Kidney (tissue), 14 donors: ENCODE data around the gene ZNF236. TPM values are rescaled to one million over a fixed set of nuclear protein-coding genes. Genes with fewer than 3 reads are reported as not detected.
A peak's percentile ranks its signal among the peaks of the same experiment; 100 is the strongest.

Source experiments
- DNase-seq, 5 donors: peaks; one replicate each; pipeline ENCODE4 v3.0.0-alpha.2; 2013 to 2020
- FAIRE-seq: peaks from 2 replicates; lab custom pipeline; 2012; peaks lifted over from hg19 to GRCh38; lab: Jason Lieb, UNC
- H3K27ac ChIP-seq, 2 donors: one replicate each; pipeline ENCODE4 v1.7.0; 2013; ENCODE audit warnings: low read depth in 2 of 2, low read length in 2 of 2, inconsistent platforms in 1 of 2
- H3K27me3 ChIP-seq: one replicate; pipeline ENCODE4 v1.7.1; 2013; ENCODE audit warnings: low read length, inconsistent platforms; ENCODE audit not compliant: control insufficient read depth, insufficient read depth
- H3K36me3 ChIP-seq, 3 donors: one replicate each; pipeline versions ENCODE4 v1.7.0 to v1.7.1; 2013; ENCODE audit warnings: low read length in 3 of 3, control low read depth in 1 of 3, inconsistent platforms in 1 of 3; ENCODE audit not compliant: insufficient read depth in 3 of 3, control insufficient read depth in 2 of 3
- H3K4me1 ChIP-seq, 3 donors: one replicate each; pipeline versions ENCODE4 v1.7.0 to v1.7.1; 2013; ENCODE audit warnings: low read length in 3 of 3, inconsistent platforms in 1 of 3, low read depth in 1 of 3; ENCODE audit not compliant: control insufficient read depth in 2 of 3, insufficient read depth in 2 of 3
- H3K4me3 ChIP-seq, 3 donors: one replicate each; pipeline versions ENCODE4 v1.7.0 to v1.8.1; 2013; ENCODE audit warnings: low read length in 3 of 3, control low read depth in 1 of 3, inconsistent platforms in 1 of 3
- H3K9ac ChIP-seq, 3 donors: one replicate each; pipeline versions ENCODE4 v1.7.0 to v1.7.1; 2013; ENCODE audit warnings: low read length in 3 of 3, control low read depth in 1 of 3, inconsistent platforms in 1 of 3
- H3K9me3 ChIP-seq, 3 donors: one replicate each; pipeline versions ENCODE4 v1.7.0 to v1.7.1; 2013; ENCODE audit warnings: low read length in 3 of 3, control low read depth in 1 of 3, inconsistent platforms in 1 of 3; ENCODE audit not compliant: control insufficient read depth in 2 of 3, insufficient read depth in 1 of 3
- intact Hi-C: fragments of 100-400 bp; cut with DNase I; formaldehyde crosslinking; loops from one replicate; pipeline ENCODE4 v1.11.1; 2022
- polyA plus RNA-seq: library from polyadenylated mRNA; stranded (reverse); fragments of 350-450 nt; fragmentation: Illumina TruSeq; extraction: RNeasy Lipid Tissue Mini Kit (QIAGEN cat#74804); gene quantifications from one replicate; pipeline ENCODE4 v1.2.3, GENCODE V29; 2014; ENCODE audit warnings: low read depth, low replicate concordance; ENCODE audit not compliant: insufficient read depth
- total RNA-seq: library from RNA; stranded (reverse); fragmentation: NEBNext Ultra II Directional; extraction: Animal tissue kit (Norgen Biotek cat#: 25700); gene quantifications from one replicate; pipeline ENCODE4 v1.2.1, GENCODE V29; 2021
- TF ChIP-seq, protein P1 (sequence below): IDR thresholded peaks from 3 replicates; pipeline ENCODE4 v1.5.1; 2012; ENCODE audit warnings: mild to moderate bottlenecking, moderate library complexity, borderline replicate concordance; ENCODE audit not compliant: insufficient read depth; ENCODE audit errors: extremely low read depth
- donor health status: control.
- donor health status: control.
- donor health status: control.
- donor health status: control.
- donor health status: control.
- donor health status: DM: yes; HTN: yes; CAD: no.
- donor health status: Normal renal cell carcinoma (clear cell type).

ZNF236 gene
- total and polyA plus RNA-seq, 2 donors from 2014 or later = 1.1 to 18.6 TPM

DNA sequence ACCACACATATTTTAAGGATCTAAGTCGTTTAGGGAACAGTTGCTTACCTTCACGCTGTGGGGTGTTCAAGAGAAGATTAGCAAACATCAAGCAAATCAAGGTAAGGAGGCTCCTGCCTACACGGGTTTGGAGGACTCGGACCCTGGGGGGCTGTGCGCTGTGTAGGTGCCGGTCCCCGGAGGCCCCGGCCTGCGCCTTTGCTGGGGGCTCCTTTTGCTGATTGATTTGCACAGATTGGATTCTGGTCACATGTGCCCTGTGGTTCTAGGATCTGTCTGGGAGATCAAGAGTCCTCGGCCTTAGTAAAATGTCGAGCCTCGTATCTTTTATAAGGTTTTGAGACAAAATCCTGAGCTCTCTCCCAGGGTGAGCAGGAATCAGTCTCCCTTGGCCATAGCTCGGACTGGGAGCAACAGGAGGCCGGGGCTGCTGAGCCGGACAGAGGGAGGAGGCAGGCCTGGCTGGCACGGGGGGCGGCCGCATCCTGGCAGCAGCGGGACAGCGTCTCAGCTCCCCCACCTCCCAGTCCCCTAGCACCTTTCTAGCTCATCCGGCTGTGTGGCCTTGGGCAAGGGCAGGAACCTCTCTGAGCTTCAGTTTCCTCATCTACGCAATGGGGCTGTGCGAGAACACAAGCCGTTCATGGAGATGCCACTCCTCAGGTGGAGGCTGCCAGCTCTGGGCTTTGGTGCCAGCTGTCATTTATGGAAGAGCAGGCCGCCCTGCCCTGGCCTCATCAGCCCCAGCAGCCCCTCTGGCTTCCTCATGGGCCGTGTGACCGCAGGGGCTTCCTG, 163.0 kb downstream of the ZNF236 start:
- peak in 2 of 5 donors; percentile 3 to 28 for DNase-seq
- Histone ChIP-seq H3K9me3 (no peaks in the 10 kb centered on the region), H3K27me3 (no peaks in the 10 kb centered on the region), H3K4me3 (no peak overlapping the region), H3K9ac (no peak overlapping the region), H3K36me3 (no peaks in the 10 kb centered on the region), H3K27ac (no peak overlapping the region), H3K4me1 (peaks cover 0 to 6% (median 0%) of the 10 kb centered on the region in 3 donors)
- FAIRE-seq = no peak
- TF ChIP-seq, protein P1, sequence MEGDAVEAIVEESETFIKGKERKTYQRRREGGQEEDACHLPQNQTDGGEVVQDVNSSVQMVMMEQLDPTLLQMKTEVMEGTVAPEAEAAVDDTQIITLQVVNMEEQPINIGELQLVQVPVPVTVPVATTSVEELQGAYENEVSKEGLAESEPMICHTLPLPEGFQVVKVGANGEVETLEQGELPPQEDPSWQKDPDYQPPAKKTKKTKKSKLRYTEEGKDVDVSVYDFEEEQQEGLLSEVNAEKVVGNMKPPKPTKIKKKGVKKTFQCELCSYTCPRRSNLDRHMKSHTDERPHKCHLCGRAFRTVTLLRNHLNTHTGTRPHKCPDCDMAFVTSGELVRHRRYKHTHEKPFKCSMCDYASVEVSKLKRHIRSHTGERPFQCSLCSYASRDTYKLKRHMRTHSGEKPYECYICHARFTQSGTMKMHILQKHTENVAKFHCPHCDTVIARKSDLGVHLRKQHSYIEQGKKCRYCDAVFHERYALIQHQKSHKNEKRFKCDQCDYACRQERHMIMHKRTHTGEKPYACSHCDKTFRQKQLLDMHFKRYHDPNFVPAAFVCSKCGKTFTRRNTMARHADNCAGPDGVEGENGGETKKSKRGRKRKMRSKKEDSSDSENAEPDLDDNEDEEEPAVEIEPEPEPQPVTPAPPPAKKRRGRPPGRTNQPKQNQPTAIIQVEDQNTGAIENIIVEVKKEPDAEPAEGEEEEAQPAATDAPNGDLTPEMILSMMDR = no peak
- intact Hi-C loops = no loop called here

DNA sequence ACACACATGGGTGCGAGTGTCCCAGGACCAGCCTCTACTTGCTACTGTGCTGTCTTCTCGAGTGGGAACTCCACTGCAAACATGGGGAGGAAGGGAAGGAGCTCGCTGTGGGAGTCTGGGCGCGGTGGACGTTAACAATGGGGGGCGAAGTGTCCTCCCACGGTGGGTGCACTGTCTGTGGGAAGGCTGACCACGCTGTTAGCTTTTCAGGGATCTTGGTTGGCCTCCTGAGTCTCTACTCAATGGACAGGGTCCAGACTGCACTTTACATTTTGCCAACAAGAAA, 163.5 kb downstream of the ZNF236 start:
- intact Hi-C loops = no loop called here
- Histone ChIP-seq H3K4me3 (no peak overlapping the region), H3K36me3 (no peaks in the 10 kb centered on the region), H3K4me1 (peaks cover 0 to 6% (median 0%) of the 10 kb centered on the region in 3 donors), H3K9me3 (no peaks in the 10 kb centered on the region), H3K27me3 (no peaks in the 10 kb centered on the region), H3K9ac (no peak overlapping the region), H3K27ac (no peak overlapping the region)
- DNase-seq (peak in 2 of 5 donors; percentile 5 to 18), FAIRE-seq (no peak)
- TF ChIP-seq, protein P1 = no peak

DNA sequence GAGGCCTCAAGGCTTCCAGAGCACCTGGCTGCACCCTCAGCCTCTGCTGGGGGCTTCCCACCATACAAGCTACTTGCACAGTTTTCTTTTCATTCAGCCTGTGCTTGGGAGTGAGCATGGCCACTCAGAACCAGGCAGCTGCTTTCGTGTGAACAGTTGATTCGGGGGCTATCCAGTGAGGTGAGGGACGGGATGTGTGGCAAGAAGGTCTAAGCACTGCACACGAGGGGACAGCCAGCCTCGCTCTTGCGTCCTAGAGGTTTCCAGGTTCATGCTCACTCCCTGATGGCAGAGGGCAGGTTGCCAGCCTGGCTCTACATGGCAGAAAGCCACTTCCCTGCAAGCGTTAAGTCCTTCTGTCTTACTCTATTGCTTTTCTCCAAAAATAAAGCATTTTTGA, 164.0 kb downstream of the ZNF236 start:
- intact Hi-C loops = no loop called here
- DNase-seq = peak in 2 of 5 donors; percentile 6 to 31
- H3K36me3 ChIP-seq = no peaks in the 10 kb centered on the region

More for the DNA sequence above, 164.0 kb downstream of the ZNF236 start:
- no peak for FAIRE-seq
- Histone ChIP-seq H3K27me3 (no peaks in the 10 kb centered on the region), H3K4me3 (no peak overlapping the region), H3K9me3 (no peaks in the 10 kb centered on the region), H3K27ac (no peak overlapping the region), H3K4me1 (peaks cover 0 to 6% (median 0%) of the 10 kb centered on the region in 3 donors), H3K9ac (no peak overlapping the region)
- TF ChIP-seq, protein P1 = no peak
